Calu3 (cell line): Measurements from ENCODE around the gene PDE7B. TPM values are rescaled to one million over a fixed set of nuclear protein-coding genes. Genes with fewer than 3 reads are reported as not detected.
"Not testable (repeated sequence)": the region's sequence is repeated elsewhere in the genome, so short reads cannot be mapped to it uniquely, and the experiment has no call there.

ENCODE experiments used
- BruUV-seq: library from RNA; stranded (reverse); fragments of 400-500 nt; replicated peaks from 2 replicates; lab custom pipeline; 2021; lab: Mats Ljungman, UMichigan
- CTCF ChIA-PET: fragments of 300-600 bp; sonication (Branson Sonifier 250); formaldehyde crosslinking; loops from one replicate; lab custom pipeline; 2022; ENCODE audit warnings: antibody characterized with exemption; lab: Charles Lee
- DNase-seq: peaks from one replicate; pipeline ENCODE4 v3.0.0; 2022
- H3K27ac Mint-ChIP-seq: one replicate; pipeline ENCODE4 v1.8.0; 2022; ENCODE audit warnings: mixed read lengths; ENCODE audit not compliant: unreplicated experiment
- H3K27me3 Mint-ChIP-seq: one replicate; pipeline ENCODE4 v1.8.0; 2022; ENCODE audit warnings: mixed read lengths; ENCODE audit not compliant: unreplicated experiment
- H3K36me3 Mint-ChIP-seq: one replicate; pipeline ENCODE4 v1.8.0; 2022; ENCODE audit warnings: mild to moderate bottlenecking, moderate library complexity, mixed read lengths; ENCODE audit not compliant: insufficient read depth, unreplicated experiment
- H3K4me1 Mint-ChIP-seq: one replicate; pipeline ENCODE4 v1.8.0; 2022; ENCODE audit warnings: mild to moderate bottlenecking, low read depth, mixed read lengths; ENCODE audit not compliant: unreplicated experiment
- H3K4me3 Mint-ChIP-seq: one replicate; pipeline ENCODE4 v1.8.0; 2022; ENCODE audit warnings: mild to moderate bottlenecking, low read depth, moderate library complexity, mixed read lengths; ENCODE audit not compliant: unreplicated experiment
- H3K9me3 Mint-ChIP-seq: one replicate; pipeline ENCODE4 v1.8.0; 2022; ENCODE audit warnings: low read depth, mixed read lengths; ENCODE audit not compliant: unreplicated experiment
- CTCF ChIP-seq: fragments of 200-600 bp; IDR thresholded peaks from one replicate; pipeline ENCODE4 v1.8.0; 2022; ENCODE audit warnings: antibody characterized with exemption; ENCODE audit not compliant: unreplicated experiment
- intact Hi-C: fragments of 100-400 bp; cut with micrococcal nuclease; formaldehyde crosslinking; loops from one replicate; pipeline ENCODE4 v1.10.0; 2022; ENCODE audit not compliant: unreplicated experiment
- total RNA-seq: library from RNA; stranded (reverse); gene quantifications from 2 replicates; pipeline ENCODE4 v1.2.3, GENCODE V29; 2022

Gene PDE7B
- total RNA-seq, 1 experiment from 2014 or later: 0.09 TPM

GRCh38 chr6:136136274-136136673 lies 284.8 kb downstream of the PDE7B start:
- H3K4me3 Mint-ChIP-seq: no peak overlapping the region
- no peaks in the 10 kb centered on the region for H3K9me3 Mint-ChIP-seq
- intact Hi-C loops: loop anchor here (2.0 kb wide), 1 partner anchor 67 kb away; no protein-coding TSS in a partner anchor
- TF ChIP-seq CTCF: no peak
- H3K36me3 Mint-ChIP-seq: no peaks in the 10 kb centered on the region
- CTCF ChIA-PET: no interaction called here
- H3K27me3 Mint-ChIP-seq: no peaks in the 10 kb centered on the region
- BruUV-seq: no TSS peak
- H3K27ac Mint-ChIP-seq: no peak overlapping the region
- peaks cover 8% of the 10 kb centered on the region for H3K4me1 Mint-ChIP-seq
- DNase-seq: no peak

GRCh38 chr6:136137008-136137692 lies 285.6 kb downstream of the PDE7B start:
- H3K36me3 Mint-ChIP-seq: no peaks in the 10 kb centered on the region
- intact Hi-C loops: loop anchor here (2.0 kb wide), 1 partner anchor 68 kb away; no protein-coding TSS in a partner anchor
- CTCF ChIA-PET: interaction anchor here (0.7 to 1.5 kb wide), 3 partner anchors 9 to 458 kb away, joined by 3 to 4 read pairs (median 3); no protein-coding TSS in a partner anchor
- DNase-seq: peak; percentile 7
- no peaks in the 10 kb centered on the region for H3K9me3 Mint-ChIP-seq
- peaks cover 8% of the 10 kb centered on the region for H3K4me1 Mint-ChIP-seq
- BruUV-seq: no TSS peak
- no peak overlapping the region for H3K4me3 Mint-ChIP-seq
- no peaks in the 10 kb centered on the region for H3K27me3 Mint-ChIP-seq
- H3K27ac Mint-ChIP-seq: no peak overlapping the region
- no peak for TF ChIP-seq CTCF

GRCh38 chr6:136137739-136138402 lies 286.4 kb downstream of the PDE7B start:
- no peak for DNase-seq
- H3K36me3 Mint-ChIP-seq: no peaks in the 10 kb centered on the region
- TF ChIP-seq CTCF: no peak
- intact Hi-C loops: loop anchor here (2.0 kb wide), 1 partner anchor 69 kb away; no protein-coding TSS in a partner anchor
- H3K4me3 Mint-ChIP-seq: no peak overlapping the region
- H3K9me3 Mint-ChIP-seq: no peaks in the 10 kb centered on the region
- peaks cover 8% of the 10 kb centered on the region for H3K4me1 Mint-ChIP-seq
- BruUV-seq: no TSS peak
- no peak overlapping the region for H3K27ac Mint-ChIP-seq
- CTCF ChIA-PET: interaction anchor here (0.7 to 1.5 kb wide), 3 partner anchors 9 to 458 kb away, joined by 3 to 4 read pairs (median 3); no protein-coding TSS in a partner anchor
- no peaks in the 10 kb centered on the region for H3K27me3 Mint-ChIP-seq

GRCh38 chr6:136139111-136139510 lies 287.6 kb downstream of the PDE7B start:
- CTCF ChIA-PET: not testable (repeated sequence)

More at GRCh38 chr6:136139111-136139510, 287.6 kb downstream of the PDE7B start:
- H3K4me3 Mint-ChIP-seq, intact Hi-C loops, H3K27me3 Mint-ChIP-seq, DNase-seq, H3K36me3 Mint-ChIP-seq, H3K27ac Mint-ChIP-seq, H3K4me1 Mint-ChIP-seq, BruUV-seq, H3K9me3 Mint-ChIP-seq: not testable (repeated sequence)
